ENCODE data around the gene PTPRM.

GRCh38 chr18:7592305-7593071 is 25.4 kb downstream of the PTPRM start:
- TF ChIP-seq CTCF (IDR thresholded peaks at IDR 0.05) = no peak
- TF ChIP-seq POLR2AphosphoS5 (IDR thresholded peaks at IDR 0.05) = no peak
- no peak for TF ChIP-seq POLR2A (IDR thresholded peaks at IDR 0.05)

Data from gastroesophageal sphincter (tissue), 3 donors.